Middle frontal gyrus (tissue), 1 donor: Measurements from ENCODE around the gene LEP.
A peak's percentile ranks its signal among the peaks of the same experiment; 100 is the strongest.

Source experiments
- DNase-seq: peaks from one replicate; pipeline ENCODE4 v3.0.0-alpha.2; 2015; ENCODE audit warnings: low spot score; ENCODE audit errors: extremely low spot score

Gene LEP

DNA sequence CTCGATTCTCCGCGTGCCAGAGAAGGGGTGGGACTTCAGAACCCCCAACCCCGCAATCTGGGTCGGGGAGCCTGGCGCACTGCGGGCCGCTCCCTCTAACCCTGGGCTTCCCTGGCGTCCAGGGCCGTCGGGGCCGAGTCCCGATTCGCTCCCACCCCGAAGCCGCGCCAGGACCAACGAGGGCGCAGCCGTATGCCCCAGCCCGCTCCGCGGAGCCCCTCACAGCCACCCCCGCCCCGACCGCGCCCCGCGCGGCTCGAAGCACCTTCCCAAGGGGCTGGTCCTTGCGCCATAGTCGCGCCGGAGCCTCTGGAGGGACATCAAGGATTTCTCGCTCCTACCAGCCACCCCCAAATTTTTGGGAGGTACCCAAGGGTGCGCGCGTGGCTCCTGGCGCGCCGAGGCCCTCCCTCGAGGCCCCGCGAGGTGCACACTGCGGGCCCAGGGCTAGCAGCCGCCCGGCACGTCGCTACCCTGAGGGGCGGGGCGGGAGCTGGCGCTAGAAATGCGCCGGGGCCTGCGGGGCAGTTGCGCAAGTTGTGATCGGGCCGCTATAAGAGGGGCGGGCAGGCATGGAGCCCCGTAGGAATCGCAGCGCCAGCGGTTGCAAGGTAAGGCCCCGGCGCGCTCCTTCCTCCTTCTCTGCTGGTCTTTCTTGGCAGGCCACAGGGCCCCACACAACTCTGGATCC lies at the start of gene LEP:
TSS of gene LEP (plus strand) at position 583 of the 691 bp plus-strand sequence. CDS start 10,741 bp downstream, outside the sequence.
- DNase-seq: no peak

DNA sequence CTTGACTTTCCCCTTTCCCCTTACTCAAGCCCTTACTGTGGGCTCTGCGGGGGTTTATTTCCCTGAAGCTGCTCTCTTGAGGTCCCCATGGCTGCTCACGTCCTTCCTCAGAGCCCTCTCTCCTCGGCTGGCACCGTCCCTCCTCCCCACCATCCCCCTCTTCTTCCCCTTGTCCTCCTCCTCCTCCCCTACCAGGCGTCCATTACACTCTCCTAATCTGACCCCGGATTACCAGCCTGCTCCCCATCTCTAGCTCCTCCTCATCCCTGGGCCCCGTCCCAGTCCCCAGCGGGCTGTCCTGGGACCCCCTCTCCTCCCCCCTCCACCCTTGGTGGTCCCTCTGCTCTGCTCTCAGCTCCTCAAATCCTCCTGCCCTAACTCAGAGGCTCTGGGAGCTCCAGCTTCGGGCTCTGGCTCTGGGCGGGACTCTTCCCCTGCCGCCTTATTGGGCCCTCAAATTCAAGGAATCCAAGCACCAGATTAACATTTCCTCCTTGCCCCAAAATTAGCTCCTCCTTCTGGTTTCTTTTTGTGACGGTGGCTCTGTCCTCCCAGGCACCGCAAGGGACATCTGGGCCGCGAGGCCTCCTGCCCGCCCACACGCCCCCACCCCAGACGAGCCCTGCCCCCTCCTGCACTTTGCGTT lies 48.5 kb upstream of the LEP start:
- DNase-seq: no peak

DNA sequence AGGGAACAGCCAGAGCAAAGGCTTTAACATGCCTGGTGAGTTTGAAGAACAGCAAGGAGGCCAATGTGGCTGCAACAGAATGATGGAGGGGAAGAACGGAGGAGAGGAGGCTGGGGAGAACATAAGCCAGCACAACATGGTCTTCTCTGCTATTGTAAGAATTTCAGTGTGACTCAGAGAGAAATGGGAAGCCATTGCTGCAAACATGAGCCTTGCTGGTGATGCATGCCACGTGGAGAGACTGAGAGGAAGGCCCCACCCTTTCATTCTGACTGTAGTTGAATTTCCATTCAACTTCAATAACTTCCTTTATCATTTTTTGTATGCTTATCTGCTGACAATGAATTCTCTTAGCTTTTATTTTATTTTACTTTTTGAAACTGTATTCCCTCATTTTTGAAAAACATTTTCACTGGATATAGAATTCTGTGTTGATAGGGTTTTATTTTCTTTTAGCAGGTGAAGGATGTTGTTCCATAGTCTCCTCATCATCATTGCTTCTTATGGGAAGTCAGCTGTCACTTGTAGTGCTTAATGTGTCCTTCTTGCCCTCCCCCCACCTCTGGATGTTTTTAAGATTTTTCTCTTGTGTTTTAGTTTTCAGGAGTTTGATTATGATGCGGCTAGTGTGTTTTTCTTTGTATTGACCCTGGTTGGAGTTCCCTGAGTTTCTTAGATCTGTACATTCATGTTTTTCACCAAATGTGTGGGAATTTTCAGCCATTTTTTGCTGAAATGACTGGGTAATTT lies 46.4 kb upstream of the LEP start:
- no peak for DNase-seq

DNA sequence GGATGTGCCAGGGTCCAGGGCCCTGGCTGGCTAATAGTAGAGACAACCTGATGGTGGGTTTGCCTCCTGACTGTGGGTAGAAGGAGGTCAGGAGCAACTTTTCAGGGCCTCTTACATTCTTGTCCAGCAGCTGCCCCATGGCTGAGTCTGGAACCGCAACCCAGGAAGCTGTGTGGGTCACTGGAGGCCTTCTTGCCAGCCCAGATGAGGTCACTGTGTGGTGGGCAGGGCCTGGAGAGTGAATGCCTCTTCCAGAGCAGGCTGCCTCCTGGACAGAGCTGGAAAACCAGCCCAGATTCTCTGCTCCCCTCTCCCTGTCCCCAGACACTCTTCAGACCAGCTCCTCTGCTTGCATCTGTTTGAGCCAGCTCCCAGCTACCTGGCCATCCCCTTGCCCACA lies 43.5 kb upstream of the LEP start:
- no peak for DNase-seq

DNA sequence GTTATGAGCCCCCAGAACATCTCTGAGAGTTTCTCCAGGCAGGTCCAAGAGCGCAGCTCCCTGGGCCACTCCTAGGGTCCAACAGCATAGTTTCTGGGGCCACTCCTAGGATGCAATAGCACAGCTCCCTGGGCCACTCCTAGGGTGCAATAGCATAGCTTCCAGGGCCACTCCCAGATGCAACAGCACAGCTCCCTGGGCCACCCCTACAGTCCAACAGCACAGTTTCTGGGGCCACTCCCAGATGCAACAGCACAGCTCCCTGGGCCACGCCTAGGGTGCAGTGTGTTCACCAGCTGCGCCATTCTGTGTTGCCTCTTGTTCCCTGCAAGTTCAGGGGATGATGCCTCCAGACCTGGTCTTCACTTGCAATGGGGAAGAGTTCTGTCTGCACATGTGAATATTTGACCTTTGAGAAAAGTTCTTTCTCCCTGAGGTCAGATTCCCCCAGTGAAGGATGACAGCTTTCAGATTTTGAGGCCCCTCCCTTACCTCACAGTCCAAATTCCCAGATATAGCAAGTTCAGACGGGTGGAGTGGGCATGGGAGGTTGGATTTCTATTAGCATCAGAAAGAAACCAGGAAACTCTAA lies 43.0 kb upstream of the LEP start:
- DNase-seq: no peak

DNA sequence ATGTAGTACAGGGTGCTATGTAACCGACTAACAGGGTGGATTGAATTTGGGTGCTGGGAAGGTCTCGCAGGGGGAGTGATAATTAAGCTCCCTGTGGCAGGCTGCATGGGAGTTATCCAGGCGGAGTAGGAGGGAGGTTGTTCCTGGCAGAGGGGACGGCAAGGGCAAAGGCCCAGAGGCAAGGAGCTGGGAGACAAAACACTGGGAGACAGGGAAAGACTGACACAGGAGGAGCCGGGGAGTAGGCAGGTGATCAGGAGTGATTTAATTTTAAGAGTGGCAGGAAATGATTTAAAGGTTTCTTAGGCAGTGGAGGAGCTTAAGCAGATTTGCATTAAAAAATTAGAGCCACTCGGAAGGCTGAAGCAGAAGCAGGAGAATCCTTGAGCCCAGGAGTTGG lies 40.7 kb upstream of the LEP start:
- DNase-seq: no peak

DNA sequence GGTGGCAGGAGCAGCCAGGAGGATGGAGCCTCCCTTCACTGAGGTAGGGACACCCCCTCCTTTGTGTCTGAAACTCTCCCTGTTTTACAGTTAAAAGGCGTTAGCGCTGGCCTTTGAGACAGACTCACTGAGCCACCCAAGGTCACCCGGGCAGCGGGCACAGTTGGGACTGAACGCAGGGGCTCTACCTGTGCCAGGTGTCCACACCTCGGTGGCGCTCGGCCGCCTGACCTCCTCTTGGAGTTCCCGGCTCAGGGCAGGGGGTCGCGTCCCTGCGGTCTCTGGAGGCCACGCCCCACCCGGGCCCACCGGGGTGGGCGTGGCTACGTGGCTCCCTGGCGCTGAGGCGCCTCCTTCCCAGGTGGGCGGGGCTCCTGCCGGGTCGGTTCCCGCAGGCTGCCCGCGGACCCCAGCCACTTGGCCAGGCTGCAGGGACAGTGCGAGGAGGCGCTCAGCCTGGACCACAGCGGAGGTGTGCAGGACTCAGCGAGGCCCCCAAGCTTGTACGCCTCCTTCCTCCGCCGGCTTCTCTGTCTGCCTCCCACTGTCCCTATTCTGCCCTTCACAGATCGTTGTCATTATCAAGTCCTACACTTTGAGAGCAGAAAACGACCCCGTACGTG lies 39.9 kb upstream of the LEP start:
- DNase-seq: no peak

DNA sequence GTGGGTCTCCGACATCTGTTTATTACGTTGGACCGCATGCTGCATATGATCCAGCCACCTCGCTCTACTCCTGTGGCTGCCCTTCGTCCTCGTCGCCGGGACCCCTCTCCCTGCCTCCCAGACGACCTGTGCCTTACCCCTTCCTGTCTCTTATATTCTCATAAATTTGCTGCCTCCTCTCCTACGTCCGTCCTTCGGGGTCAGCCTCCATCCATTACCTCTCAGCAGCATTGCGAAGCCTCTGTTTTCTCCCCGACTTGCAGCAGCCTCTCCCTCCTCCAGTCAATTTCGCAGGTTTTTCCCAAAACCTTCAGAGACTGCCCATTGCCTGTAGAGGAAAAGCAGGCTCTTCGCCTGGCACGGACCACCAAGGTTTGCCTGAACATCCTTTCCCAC lies 39.4 kb upstream of the LEP start:
- no peak for DNase-seq

DNA sequence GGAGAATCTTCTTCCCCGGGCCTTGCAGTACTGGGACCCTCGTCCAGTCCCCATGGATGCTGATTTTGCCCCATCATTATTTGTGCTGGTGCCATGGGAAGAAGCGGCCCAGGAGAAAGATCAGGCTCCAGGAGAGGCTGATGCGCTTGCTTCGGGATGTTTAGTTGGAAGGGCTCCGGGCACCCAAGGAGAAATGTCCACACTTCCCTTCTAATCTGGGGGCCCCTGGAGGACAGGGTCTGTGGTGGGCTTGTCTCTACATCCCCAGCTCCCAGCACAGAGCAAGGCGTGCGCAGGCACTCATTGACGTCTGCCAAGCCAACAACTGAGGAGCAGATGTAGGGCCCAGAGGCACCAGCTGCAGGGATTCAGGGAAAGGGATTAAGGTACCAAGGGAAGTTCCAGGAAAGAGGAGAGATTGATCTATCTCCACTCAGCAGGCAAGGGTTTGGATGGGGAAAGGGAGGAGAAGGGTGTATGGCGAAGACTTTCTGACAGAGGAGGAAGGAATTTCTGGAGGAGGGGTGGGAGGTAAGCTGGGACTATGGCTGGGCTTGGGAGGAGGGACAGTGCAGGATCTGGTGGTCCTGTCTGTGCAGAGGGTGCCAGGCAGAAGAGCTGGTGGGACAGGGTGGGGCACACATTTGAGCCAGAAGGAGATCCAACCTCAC lies 38.7 kb upstream of the LEP start:
- no peak for DNase-seq

DNA sequence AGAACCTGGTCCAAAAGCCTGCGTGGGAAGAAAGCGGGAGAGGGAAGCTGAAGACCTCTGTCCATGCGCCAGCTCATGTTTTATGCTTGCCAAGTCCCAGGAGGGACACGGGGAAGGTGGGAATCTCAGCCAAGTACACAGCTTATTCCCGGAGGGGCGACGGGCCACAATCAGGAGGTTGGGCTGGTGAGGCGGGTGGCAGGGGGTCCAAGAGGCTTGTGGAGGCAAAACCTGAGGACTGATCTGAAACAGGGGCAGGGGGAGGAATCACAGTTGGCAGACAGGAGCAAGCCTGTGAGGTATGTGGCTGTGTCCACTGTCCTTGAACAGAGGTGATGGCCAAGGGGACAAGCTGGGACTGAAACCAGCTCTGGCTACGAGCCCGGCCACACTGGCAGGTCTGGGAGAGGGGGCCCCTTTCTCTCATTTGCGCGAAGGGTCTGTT lies 38.0 kb upstream of the LEP start:
- no peak for DNase-seq

DNA sequence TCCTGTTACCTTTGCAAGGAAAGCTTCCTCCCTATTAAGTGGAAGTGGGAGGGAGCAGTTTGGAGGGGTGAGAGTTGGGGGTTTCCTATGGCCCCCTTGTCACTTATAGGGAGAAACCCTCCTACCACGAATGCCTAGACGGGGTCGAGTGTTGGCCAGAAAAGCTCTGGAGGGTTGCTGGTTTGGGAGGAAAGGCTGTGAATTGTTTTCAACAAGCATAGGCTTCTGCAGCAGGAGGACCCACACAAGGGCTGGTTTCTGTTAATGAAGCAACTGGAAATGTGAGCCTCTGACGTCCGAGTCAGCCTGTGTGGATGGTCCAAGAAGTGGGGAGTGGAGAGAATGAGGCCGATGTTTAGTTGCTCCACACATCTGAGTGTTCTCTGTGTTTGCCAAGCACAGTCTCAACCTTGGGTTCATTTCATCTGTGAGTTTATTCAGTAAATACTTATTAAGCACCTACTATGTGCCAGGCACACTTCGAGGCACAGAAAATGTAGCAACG lies 37.3 kb upstream of the LEP start:
- no peak for DNase-seq

DNA sequence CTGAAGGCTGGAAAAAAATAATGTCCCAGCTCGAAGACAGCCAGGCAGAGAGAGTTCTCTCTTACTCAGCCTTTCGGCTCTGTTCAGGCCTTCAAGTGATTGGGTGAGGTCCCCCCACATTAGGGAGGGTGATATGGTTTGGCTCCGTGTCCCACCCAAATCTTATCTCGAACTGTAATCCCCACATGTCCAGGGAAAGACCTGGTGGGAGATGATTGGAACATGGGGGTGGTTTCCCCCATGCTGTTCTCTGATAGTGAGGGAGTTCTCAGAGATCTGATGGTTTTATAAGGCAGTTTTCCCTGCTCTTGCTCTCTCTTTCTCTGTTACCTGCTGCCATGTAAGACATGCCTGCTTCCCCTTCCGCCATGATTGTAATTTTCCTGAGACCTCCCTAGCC lies 36.6 kb upstream of the LEP start:
- DNase-seq: no peak

DNA sequence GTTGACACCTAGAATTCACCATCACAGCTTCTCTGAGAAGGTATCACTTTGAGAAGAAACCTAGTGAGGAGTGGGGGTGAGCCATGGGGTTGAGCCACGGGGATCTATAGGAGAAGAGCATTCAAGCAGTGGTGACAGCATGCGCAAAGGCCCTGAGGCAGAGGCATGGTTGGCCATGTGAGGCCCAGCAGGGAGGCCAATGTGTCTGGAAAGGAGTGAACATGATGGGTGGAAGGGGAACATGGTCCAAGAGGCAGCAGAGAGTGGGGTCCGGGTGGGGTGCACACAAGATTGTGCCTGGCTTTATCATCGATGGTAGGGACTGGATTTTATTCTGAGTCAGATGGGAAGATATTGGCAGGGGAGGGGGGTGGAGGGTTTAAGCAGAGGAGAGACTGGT lies 36.0 kb upstream of the LEP start:
- DNase-seq: no peak

DNA sequence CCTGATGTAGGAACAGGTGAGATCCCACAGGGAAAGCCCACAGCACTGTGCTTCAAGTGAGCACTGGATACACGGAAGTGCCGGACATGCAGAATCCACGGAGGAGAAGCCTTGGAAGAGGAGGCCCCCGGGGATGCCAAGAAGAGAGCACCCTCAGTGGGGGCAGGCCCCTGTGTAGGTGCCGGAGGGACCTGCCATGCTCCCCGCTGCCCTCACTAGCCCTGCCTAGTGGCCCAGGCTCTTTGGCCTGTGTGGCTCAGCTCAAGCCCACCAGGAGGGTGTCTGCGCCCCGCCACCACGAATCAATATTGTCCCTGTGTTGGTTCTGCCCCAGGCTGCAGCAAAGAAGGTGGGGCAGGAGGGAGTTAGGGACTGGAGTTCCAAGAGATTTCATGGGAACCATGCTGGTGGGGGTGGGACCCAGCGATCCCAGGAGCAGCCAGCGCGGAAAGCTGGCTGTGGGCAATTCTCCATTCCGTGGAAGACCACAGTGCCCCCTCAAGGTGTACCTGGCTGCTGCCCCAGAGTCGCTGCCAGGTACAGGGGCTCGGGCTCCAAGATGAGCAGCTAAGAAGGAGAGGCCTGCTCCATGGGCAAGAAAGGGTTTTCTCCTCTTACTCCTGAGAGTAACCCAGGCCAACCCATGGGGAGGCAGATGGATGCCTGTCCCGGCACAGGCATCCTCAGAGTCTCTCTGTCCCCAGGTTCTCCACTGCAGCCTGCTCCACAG lies 34.9 kb upstream of the LEP start:
- no peak for DNase-seq

DNA sequence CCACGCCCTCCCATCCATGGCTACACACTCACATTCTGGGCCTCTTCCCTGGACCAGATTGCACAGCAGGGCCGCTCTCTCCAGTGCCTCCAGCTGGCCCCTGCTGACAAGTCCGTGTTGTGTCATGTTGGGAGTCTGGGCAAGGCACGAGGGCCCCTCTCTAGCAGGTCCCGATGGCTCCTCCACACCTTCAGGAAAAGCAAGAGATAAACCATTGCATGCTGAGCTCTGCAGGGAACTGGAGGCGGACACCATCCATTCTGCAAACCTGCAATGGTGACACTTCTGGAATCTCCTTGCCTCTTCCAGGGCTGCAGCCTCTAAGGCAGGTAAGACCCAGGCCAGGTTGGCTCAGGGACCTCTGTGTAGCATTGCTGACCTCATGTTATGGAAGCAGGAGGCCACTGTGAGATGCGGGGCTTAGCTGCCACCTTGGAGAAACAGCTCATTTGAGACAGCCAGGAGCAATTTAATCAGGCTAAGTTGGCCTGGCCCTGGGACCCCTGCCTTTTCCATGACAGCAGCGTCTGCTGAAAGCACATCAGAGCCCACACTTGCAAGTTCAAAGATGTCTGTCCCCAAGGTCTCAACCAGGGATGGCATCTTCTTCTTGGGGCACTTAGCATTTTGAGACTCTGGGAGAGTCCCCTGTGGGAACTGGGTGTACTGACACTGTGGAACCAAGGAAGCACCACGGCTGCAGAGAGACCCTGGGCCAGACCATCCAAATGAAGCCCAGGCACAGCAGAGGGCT lies 34.2 kb upstream of the LEP start:
- no peak for DNase-seq

DNA sequence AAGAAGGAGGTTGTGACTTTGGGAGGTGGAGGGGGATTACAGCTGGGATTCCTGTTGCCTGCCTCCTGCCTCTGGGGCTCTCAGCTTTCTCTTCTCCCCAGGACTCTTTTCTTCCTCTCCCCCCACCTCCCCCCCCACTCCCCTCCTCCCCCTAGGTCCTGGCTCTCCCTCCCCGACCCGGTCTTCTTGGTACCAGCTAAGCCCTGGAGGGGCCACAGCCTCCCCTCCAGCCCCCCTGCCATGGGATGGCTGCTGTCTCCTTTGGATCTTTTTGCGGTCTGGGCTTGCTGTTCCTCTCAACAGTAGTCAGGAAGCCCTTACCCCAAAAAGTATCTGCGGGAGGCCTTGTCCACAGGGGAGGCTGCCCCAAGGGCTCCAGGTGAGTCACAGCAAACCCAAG lies 33.5 kb upstream of the LEP start:
- no peak for DNase-seq

DNA sequence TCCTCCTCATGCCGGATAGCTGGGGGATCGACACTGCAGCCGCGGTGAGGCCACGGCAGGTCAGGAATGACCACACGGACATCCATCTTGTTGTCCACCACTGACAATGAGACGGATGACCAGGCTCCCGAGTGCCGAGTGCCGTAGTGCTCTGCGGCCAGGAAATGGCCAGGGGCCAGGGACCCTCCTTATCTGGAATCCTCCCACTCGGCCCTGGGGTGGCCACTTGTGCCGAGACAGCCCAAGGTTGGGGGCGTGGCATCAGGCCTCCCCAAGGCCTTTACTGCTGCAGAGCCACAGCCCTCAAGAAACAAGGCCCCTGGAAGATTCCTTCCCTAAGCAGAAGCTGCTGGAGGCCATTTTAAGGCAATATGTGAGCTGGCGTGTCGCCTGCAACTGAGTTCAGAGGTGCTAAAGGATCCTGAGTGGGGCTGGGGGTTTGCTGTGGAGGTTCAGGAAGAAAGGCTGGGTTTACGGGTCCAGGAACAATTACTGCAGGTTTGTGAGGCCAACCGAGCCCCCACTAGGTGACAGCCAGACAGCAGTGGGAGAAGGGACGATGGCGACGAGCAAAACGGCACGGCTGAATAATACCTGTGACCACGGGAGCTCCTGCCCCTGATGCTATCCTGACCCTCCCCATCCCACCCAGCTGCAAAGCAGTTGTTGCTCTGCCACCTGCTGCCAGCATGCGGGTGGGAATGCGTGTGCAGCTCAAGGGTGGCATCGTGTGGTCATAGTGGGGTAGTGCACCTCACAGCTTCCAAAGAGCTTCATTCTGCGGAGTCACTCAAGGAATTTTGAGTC lies 31.6 kb upstream of the LEP start:
- DNase-seq: peak; percentile 69

DNA sequence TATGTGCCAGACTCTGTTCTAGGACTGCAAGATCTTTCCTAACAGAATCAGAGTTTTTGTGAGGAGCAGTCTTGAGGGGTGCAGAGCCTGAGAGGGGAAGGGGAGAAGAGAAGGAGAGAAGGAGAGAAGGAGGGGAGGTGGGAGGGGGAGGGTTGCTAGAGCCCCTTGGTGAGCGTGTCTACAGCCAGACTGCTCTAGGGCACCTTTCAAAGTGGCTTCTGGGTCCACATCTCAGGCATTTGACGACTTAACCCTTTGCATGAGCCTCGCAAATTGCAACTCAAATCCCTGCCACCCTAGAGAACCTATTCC lies 31.1 kb upstream of the LEP start:
- DNase-seq: no peak
